Activated CD8-positive, alpha-beta memory T cell treated with anti-CD3 and anti-CD28 coated beads for 48 hours (primary cell): ENCODE measurements around the gene PDZK1.
"Not testable (repeated sequence)": the region's sequence is repeated elsewhere in the genome, so short reads cannot be mapped to it uniquely, and the experiment has no call there.

Experiments
- DNase-seq, 3 experiments: peaks; one replicate each; pipeline ENCODE4 v3.0.0-alpha.2; 2020; ENCODE audit warnings: low read depth in 2 of 3, low spot score in 2 of 3

The PDZK1 gene

DNA sequence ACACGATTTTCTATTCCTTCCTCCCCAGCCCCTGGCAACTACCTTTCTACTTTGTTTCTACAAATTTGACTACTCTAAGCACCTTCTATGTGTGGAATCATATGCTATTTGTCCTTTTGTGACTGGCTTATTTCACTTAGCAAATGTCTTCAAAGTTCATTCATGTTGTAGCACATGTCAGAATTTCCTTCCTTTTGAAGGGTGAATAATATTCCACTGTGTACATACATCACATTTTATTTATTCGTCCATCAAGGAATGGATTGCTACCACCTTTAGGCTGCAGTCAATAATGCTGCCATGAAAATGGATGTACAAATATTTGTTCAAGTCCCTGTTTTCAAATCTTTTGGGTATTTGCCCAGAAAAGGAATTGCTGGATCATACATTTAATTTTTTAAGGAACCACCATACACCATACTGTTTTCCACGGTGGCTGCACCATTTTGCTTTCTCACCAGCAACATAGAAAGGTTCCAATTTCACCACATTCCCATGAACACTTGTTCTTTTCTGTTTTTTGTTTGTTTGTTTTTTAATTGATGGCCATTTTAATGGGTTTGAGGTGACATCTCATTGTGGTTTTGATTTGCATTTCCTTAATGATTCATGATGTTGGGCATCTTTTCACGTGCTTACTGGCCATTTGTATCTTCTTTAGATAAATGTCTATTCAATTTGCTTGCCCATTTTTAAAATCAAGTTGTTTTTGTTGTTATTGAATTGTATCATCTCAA lies 3.3 kb upstream of the PDZK1 start:
- DNase-seq = no peak

DNA sequence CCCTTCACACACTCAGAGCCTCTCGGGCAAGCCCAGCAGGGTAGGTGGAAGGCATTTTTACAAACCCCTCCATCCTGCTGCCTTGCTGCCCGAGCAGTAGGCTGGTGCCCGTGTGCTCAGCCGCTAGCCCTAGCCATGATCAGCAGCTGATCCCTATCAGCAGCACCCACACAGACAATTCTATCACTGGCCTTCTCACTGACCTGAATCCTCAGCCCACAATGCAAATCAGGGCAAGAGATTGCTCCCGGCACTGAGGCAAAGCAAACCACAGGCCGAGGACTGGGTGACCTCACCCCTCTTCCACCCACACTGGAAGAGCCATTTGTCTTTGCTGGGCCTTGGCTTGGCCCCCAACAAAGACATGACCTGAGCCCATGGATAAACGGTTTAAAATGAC lies 895 bp upstream of the PDZK1 start:
- no peak for DNase-seq

DNA sequence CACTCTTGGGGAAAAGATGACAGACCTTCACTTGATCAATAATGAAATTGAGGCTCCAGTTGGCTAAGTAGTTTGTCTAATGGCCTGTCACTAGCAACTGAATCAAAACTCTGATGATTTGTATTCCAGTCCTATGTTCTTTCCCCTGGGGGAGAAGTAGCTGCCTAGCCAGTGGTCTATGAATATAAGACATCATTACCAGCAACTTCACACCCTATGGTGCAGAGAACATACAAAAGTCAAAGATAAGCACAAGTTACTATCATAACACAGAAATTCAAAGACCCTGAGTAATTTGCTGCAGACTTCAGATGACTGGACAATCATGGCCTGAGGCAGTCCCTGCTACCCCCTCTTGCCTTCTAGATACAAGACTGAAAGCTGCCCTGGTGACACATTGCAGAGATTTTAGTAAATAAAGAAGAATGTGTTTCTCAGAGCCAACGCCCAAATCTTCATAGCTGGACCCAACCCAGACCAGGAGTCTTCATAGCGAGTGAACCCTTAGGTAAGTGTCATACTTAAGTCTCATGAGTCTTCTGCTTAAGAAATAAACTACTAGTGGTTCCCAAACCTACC lies 993 bp downstream of the PDZK1 start:
- no peak for DNase-seq

DNA sequence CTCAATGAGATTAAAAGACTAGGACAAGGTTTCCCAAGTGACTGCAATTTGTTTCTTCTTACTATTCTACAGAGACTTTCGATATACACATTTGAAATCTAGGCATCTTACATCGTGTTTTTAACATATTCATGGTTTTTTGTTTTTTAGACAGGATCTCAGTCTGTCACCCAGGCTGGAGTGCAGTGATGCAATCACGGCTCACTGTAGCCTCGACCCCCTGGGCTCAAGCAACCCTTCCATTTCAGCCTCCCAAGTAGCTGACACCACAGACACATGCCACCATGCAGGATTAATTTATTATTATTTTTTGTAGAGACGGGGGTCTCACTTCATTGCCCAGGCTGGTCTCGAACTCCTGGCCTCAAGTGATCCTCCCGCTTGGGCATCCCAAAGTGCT lies 1.5 kb downstream of the PDZK1 start:
- no peak for DNase-seq

DNA sequence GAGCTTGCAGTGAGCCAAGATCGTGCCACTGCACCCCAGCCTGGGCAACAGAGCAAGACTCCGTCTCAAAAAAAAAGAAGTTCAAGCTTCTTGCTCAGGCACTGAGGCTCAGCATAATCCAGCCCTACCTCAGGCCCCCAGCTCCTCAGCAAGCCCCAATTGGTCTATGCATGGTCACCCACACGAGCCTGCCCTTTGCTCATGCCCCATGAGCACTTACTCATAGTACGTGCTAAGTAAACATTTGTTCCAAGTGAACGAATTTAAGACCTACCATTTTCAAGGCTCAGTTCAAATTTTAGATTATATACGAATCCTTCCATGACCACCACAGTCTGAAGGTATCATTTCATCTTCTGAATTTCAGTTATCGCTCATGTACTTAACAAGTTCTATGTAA lies 4.3 kb downstream of the PDZK1 start:
- no peak for DNase-seq

DNA sequence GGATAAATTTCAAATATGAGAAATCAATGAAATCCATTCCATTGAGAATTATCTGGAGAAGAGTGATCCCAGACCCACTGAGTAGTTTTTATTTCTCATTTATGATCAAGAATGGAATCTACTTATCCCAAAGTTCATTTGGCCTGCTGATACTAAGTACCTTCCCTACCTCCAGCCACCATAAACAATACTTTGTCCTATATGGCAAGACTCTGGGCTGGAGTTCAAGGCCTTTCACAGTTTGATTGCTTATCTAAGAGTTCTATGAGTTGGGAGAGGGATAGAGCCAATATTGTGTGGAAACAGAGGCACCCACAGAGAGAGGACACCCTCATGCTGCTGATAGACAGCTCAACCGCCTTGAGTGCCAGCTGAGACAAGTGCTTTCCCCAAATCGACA lies 5.1 kb downstream of the PDZK1 start:
- DNase-seq = no peak

DNA sequence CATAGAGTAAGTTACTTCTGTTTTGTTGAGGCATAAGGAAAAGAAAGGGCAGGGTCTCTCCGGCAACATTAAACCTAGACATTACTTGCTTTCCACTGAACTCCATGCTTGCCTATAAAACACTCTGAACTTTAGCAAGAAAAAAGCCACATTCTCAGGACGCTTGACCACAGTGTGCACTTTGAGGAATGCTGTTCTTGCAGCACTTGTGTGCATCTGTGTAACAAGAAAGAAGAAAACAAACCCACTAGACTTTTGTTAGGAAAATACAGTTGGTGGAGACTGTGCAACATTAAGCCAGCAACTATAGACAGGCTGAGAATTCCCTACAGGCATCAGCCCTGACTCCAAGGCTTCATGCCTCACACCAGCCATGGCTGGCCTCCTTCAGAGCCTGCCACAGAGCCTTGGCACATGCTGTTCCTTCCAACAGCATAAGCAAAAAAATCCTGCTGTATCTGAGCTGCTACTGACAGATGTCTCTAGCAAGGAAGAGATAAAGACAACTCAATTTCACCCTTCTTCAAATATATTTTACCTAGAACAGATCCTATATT lies 5.8 kb downstream of the PDZK1 start:
- no peak for DNase-seq

DNA sequence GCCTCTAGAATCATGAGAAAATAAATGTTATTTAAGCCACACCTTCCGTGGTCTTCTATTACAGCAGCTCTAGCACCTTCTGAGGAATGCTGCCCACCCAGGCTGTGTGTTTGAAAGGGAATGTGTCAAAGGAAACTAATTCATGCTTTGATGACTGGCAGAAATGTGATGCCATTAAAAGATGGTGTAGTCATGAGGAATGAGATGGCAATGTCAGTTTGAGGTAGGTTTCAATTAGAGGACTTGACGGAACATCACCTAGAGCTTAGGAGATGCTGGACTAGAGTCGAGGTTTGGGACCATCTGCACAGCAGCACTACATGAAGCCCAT lies 10.6 kb downstream of the PDZK1 start:
- DNase-seq = no peak

DNA sequence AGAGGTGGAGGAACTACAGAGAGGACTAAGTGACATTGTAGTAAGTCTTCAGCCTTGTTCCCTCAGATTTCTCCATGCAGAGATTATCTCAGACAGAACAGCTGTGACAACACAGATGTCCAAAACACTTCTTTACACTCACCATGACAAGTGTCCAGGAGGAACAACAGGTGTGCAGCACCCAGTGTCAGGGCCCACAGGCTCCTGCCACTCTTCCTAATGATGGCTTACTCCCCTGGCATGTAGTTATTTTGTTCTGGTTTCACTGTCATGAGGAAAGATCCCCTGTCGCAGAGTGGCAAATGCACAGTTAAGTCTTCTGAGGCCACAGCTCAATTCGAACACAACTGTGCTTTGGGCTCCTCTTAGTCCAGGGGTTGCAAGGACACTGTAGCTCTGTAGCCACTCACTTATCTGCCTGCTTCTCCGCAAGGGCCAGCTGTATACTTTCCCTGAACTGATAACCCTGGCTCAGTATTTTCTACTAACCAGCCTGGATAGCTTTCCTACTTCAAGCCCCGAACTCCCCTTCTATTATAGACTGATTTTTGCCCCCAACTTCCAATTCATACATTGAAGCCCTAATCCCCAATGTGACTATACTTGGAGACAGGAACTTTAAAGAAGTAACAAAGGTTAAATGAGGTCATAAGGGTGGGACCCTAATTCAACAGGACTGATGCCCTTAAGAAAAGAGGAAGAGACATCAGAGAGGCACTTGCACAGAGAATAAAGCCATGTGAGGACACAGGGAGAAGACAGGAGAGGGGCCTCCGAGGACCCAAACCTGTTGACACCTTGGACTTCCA lies 11.1 kb downstream of the PDZK1 start:
- DNase-seq = no peak

DNA sequence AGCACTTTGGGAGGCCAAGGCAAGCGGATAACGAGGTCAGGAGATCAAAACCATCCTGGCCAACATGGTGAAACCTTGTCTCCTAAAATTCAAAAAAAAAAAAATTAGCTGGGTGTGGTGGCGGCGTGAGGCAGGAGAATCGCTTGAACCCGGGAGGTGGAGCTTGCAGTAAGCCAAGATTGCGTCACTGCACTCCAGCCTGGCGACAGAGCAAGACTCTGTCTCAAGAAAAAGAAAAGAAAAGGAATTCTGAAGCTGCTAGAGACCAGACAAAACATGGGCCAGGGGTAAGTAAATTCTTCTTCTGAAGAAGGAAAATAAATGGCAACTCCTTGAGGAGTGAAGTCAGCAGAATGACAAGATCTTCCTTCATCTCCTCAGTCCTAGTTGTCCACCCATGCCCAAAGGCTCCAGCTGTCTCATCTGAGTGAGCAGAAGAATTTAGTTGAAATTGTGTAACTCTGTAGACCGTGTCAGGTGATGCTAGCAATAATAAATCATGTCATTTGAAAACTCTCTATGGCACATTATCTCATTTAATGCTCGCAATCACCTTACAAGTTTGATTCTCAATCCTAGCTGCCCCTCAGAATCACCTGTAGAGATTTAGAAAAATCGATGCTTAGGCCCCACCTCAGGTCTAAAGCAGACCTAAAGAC lies 14.3 kb downstream of the PDZK1 start:
- no peak for DNase-seq

DNA sequence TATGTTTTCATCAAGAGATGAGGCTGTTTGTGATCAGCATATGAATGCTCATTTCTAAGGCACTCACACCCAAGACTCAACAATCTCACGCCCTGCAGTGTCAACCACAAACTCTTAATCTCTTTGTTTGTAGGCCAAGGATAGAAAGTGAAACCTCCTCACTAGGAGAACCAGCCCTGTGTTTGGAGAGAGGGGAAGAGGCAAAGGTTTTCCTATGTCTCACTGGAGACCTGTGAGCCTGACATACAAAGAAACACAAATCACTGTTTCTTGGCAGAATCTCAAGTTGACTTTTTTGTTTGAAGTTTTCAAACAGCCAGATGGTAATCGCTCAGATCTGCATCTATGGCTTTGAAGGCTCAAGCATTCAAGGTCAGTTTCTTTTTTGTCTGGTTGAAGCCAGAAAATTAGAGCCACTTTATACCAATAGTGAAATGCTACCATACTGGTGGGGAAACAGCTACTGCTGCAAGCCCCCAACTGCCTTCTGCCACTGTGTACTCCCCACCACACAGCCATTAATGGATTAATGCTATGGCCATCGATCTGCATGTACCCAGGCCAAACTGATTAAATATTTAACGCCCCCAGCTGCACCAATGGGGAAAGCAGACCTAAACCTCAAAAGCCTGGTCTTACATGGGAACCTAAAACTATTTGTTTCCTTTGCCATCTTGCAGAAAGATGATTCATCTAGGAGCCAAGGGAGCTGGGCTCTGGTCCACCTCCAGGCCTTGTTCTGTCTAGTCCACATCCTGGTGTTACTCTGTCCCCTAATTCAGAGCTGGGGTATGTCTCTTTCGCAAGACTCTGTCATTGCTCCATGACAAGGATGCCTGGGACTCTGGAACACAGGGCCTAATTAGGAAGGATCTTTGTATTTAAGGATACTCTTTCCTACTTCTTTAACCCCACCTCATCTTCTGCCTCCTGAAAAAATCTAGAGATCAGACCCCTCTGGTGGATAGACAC lies 16.3 kb downstream of the PDZK1 start:
- DNase-seq = no peak

DNA sequence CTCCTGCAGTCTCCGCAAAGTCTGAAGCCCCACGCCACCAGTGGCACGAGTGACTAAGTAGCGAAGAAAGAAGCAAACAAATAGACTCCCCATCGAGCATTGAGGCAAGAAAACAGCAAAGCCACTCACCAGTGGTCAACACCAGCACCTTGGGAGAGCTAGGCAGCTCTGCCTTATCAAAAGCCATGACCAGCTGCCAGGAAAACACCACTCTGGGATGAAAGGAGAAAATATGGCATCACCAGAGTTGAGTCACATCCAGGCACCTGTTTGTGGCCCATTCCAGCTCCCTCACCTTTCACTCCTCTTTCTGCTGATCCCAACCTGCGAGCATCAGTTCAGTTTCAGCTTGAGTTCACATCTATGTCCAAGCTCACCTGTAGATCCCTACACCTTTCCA lies 17.2 kb downstream of the PDZK1 start:
- DNase-seq = no peak

DNA sequence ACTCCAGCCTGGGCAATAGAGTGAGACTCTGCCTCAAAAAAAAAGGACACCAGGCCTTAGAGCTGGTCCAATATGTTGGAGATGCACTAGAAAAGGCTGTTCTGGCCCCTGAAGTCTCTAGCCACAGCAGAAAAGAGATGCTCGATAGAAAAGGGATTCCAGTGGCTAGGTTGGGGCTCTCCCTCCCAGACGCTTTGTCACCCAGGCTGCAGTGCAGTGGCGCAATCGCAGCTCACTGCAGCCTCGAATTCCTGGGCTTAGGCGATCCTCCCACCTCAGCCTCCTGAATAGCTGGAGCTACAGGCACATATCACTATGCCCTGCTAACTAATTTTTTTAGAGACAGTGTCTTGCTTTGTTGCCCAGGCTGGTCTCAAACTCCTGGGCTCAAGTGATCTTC lies 18.2 kb downstream of the PDZK1 start:
- DNase-seq = no peak

DNA sequence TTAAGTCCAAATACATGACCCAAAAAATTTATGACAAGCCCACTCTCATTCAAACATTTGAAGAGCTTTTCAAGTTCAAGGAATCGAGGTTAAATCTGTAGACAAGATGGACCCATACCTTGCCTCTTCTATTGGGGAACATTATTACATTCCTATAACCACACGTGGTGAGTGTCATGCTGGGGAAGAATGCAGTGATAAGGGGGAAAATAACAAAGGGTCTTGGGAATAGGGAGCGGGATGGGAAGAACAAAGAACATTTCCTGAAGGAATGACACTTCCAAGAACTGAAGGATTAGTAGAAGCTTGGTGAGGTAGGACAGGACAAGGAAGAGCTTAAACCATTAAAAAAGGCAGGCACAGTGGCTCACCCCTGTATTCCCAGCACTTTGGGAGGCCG lies 18.8 kb downstream of the PDZK1 start:
- DNase-seq = no peak

DNA sequence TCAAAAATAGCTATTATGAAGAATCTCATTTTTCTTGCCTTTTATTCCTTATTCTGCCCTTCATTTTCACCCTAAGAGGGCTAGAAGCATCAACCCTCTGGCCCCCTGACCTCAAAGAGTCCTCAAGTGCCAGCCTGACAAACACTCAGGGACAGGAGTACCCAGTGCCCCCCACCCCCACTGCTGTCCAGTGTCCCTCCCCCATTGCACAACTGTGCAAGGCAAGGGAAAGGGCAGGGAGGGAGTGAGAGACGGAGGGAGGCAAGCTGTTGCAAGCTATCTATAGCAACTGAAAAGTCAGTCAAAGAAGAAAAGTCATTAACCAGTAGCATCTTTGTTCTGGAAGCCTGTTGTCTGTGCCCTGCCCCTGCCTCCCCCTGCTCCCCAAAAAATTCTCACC lies 21.1 kb downstream of the PDZK1 start:
- not testable (repeated sequence) for DNase-seq

DNA sequence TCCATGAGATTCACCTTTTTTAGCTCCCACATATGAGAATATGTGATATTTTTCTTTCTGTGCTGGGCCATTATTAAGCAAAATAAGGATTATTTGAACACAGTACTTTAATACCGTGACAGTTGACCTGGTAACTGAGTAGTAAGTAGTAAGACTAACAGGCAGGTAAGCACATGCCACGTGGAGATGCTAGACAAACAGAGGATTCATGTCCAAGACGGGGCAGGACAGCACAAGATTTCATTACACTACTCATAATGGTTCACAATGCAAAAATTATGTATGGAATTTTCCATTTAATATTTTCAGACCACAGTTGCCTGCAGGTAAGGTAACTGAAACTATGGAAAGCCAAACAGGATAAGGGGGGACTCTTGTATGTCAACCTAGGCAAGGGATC lies 22.3 kb downstream of the PDZK1 start:
- DNase-seq = not testable (repeated sequence)

DNA sequence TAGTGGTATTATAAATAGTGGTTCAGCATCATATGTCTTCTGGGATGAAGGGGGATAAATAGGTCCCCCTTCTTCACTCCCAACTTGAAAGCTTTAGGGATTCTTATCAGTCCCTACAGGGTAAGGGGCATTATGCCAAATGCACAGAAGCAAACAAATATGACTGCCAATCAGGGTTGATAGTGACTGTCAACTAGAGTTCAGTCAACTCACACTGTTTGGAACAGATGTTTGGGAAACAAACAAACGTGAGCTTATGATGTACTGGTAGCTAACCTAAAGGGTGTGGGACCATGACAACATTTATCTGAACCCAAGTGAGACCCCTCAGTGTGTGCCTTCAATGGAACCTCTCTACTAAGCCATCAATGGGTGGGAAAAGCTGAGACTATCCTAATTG lies 34.0 kb downstream of the PDZK1 start:
- DNase-seq = not testable (repeated sequence)

DNA sequence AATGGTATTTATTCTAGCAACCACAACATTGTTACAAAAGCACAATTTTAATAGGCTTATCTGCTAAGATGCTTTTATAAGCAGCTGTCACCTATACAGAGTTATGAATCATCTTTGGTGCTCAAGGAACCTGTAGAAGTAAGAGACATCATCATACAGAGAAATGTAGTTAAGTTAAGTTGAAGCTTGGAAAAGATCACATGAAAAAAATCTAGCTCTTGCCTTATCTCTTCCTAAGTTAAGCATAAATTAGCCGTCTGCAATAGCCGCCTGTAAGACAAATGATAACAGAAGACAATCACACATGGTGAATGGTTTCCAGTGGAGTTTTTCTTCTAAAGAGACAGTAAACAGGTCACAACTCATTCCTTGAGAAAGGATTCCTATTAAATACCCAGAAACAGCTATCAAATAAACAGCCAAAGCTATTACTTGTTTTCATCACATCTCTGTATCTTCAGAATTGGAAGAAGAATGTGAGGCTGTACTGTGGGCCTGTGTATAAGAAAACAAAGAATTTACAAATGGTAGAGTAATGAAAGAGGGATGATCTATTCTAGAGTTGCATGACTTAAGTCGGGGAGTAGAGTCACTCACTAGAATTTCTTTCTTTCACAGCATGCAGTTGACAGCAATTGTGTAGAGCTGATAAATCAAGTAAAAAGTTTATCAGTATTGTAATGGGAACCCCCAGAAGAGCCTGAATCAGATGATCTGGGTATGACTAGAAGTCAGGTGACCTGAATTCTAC lies 36.0 kb downstream of the PDZK1 start:
- not testable (repeated sequence) for DNase-seq

DNA sequence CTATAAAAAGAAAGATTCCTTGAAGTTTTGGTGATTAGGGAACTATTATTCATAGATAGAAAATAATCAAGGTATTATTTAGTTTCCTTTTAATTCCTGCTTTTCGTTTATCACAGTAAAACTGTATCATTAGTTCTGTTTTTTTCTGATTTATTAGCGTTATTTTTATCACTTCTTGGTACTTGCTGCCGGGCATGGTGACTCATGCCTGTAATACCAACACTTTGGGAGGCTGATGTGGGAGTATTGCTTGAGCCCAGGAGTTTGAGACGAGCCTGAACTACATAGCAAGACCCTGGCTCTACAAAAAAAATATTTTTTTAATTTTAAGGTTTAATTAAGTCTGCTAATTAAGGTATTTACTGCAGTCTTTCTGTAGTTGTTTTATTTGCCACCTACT lies 42.2 kb downstream of the PDZK1 start:
- not testable (repeated sequence) for DNase-seq

DNA sequence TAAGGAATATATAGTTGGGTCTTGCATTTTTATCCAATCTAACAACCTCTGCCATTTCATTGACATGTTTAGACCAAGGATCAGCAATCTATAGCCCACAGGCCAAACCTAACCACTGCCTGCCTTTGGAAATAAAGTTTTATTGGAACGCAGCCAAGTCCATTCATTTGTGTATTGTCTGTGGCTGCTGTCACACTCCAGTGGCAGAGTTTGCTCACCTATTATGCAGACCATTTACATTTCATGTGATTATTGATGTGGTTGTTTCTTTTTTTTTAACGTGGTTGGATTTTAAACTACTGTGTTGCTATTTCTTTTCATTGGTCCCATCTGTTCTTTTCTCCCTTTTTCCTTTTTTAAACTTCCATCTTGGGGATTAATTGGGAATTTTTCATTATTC lies 44.7 kb downstream of the PDZK1 start:
- not testable (repeated sequence) for DNase-seq
